ENCODE data around the gene TXNDC2. TPM values are rescaled to one million over a fixed set of nuclear protein-coding genes. Genes with fewer than 3 reads are reported as not detected.
A peak's percentile ranks its signal among the peaks of the same experiment; 100 is the strongest.
"Not testable (repeated sequence)": the region's sequence is repeated elsewhere in the genome, so short reads cannot be mapped to it uniquely, and the experiment has no call there.

The TXNDC2 gene
- not detected in 2 replicates for polyA plus RNA-seq (2014; cell fraction: cytosol; rRNA removed)
- polyA plus RNA-seq (2014; cell fraction: nucleus; rRNA removed) = not detected in 2 replicates

- no peak for DNase-seq (ENCODE audit: low spot score)
These were observed at the start of gene TXNDC2 for GRCh38 chr18:9885170-9886004. Gene TXNDC2 (plus strand): TSS chr18:9885973. CDS start chr18:9886681, 708 bp downstream.

GRCh38 chr18:9838144-9838877, 47.5 kb upstream of the TXNDC2 start:
- DNase-seq (ENCODE audit: low spot score) = no peak

GRCh38 chr18:9839211-9839610, 46.6 kb upstream of the TXNDC2 start:
- no peak for DNase-seq (ENCODE audit: low spot score)

GRCh38 chr18:9839853-9840252, 45.9 kb upstream of the TXNDC2 start:
- no peak for DNase-seq (ENCODE audit: low spot score)

- no peak for DNase-seq (ENCODE audit: low spot score)
These were observed 44.0 kb upstream of the TXNDC2 start for GRCh38 chr18:9841752-9842151.

GRCh38 chr18:9842448-9842847, 43.3 kb upstream of the TXNDC2 start:
- DNase-seq (ENCODE audit: low spot score) = no peak

GRCh38 chr18:9845256-9845655, 40.5 kb upstream of the TXNDC2 start:
- DNase-seq (ENCODE audit: low spot score) = no peak

- no peak for DNase-seq (ENCODE audit: low spot score)
These were observed 39.4 kb upstream of the TXNDC2 start for GRCh38 chr18:9846162-9846925.

- no peak for DNase-seq (ENCODE audit: low spot score)
These were observed 37.4 kb upstream of the TXNDC2 start for GRCh38 chr18:9848170-9848879.

- DNase-seq (ENCODE audit: low spot score) = peak; percentile 62
These were observed 36.1 kb upstream of the TXNDC2 start for GRCh38 chr18:9849407-9850283.

GRCh38 chr18:9850309-9850708, 35.5 kb upstream of the TXNDC2 start:
- no peak for DNase-seq (ENCODE audit: low spot score)

GRCh38 chr18:9851511-9851910, 34.3 kb upstream of the TXNDC2 start:
- DNase-seq (ENCODE audit: low spot score) = no peak

- DNase-seq (ENCODE audit: low spot score) = no peak
These were observed 33.3 kb upstream of the TXNDC2 start for GRCh38 chr18:9852266-9853081.

- DNase-seq (ENCODE audit: low spot score) = no peak
These were observed 30.7 kb upstream of the TXNDC2 start for GRCh38 chr18:9854801-9855676.

- no peak for DNase-seq (ENCODE audit: low spot score)
These were observed 30.1 kb upstream of the TXNDC2 start for GRCh38 chr18:9855681-9856080.

- DNase-seq (ENCODE audit: low spot score) = no peak
These were observed 29.7 kb upstream of the TXNDC2 start for GRCh38 chr18:9856092-9856491.

- not testable (repeated sequence) for DNase-seq (ENCODE audit: low spot score)
These were observed 28.2 kb upstream of the TXNDC2 start for GRCh38 chr18:9857479-9857998.

GRCh38 chr18:9858642-9859041, 27.1 kb upstream of the TXNDC2 start:
- DNase-seq (ENCODE audit: low spot score) = no peak

All from SK-N-DZ (cell line).